NCI-H1694 (cell line): ENCODE results near the gene FMN1.
"Not testable (repeated sequence)": the region's sequence is repeated elsewhere in the genome, so short reads cannot be mapped to it uniquely, and the experiment has no call there.

Source experiments
- DNase-seq: peaks from one replicate; lab custom pipeline; 2025; lab: John Stamatoyannopoulos, UW

Gene FMN1

GRCh38 chr15:33089878-33090757, 104.4 kb downstream of the FMN1 start:
- no peak for DNase-seq

GRCh38 chr15:33089165-33089877, 105.2 kb downstream of the FMN1 start:
- DNase-seq: no peak

GRCh38 chr15:33086500-33087121, 107.9 kb downstream of the FMN1 start:
- DNase-seq: no peak

GRCh38 chr15:33084661-33085060, 109.9 kb downstream of the FMN1 start:
- no peak for DNase-seq

GRCh38 chr15:33083232-33084081, 111.1 kb downstream of the FMN1 start:
- DNase-seq: no peak

- DNase-seq: no peak
Measured at GRCh38 chr15:33080006-33080405, 114.5 kb downstream of the FMN1 start.

- no peak for DNase-seq
Measured at GRCh38 chr15:33078607-33079006, 115.9 kb downstream of the FMN1 start.

GRCh38 chr15:33076937-33077336, 117.6 kb downstream of the FMN1 start:
- no peak for DNase-seq

- DNase-seq: no peak
Measured at GRCh38 chr15:33074942-33075341, 119.6 kb downstream of the FMN1 start.

GRCh38 chr15:33074212-33074611, 120.3 kb downstream of the FMN1 start:
- DNase-seq: no peak

- no peak for DNase-seq
Measured at GRCh38 chr15:33071451-33071850, 123.1 kb downstream of the FMN1 start.

GRCh38 chr15:33069903-33070302, 124.6 kb downstream of the FMN1 start:
- DNase-seq: not testable (repeated sequence)

- no peak for DNase-seq
Measured at GRCh38 chr15:33069161-33069560, 125.4 kb downstream of the FMN1 start.

- no peak for DNase-seq
Measured at GRCh38 chr15:33068511-33068990, 126.0 kb downstream of the FMN1 start.

GRCh38 chr15:33068007-33068481, 126.5 kb downstream of the FMN1 start:
- DNase-seq: no peak

GRCh38 chr15:33067456-33067855, 127.1 kb downstream of the FMN1 start:
- DNase-seq: no peak

- no peak for DNase-seq
Measured at GRCh38 chr15:33066584-33066983, 127.9 kb downstream of the FMN1 start.

- no peak for DNase-seq
Measured at GRCh38 chr15:33064878-33065277, 129.6 kb downstream of the FMN1 start.

- no peak for DNase-seq
Measured at GRCh38 chr15:33059184-33059583, 135.3 kb downstream of the FMN1 start.

GRCh38 chr15:33057845-33058244, 136.7 kb downstream of the FMN1 start:
- no peak for DNase-seq

- DNase-seq: no peak
Measured at GRCh38 chr15:33055962-33056361, 138.6 kb downstream of the FMN1 start.

- DNase-seq: no peak
Measured at GRCh38 chr15:33051528-33051927, 143.0 kb downstream of the FMN1 start.
